HepG2 (cell line): ENCODE data around the gene ZNF546. TPM values are rescaled to one million over a fixed set of nuclear protein-coding genes. Genes with fewer than 3 reads are reported as not detected.

Source experiments
- AKAP8 ChIP-seq: sonication (generic); formaldehyde crosslinking; IDR thresholded peaks from 2 replicates; pipeline ENCODE4 v1.5.1; 2020; ENCODE audit warnings: mild to moderate bottlenecking, missing genetic modification reagents
- CEBPZ ChIP-seq: IDR thresholded peaks from 2 replicates; pipeline ENCODE4 v1.6.1; 2012; ENCODE audit warnings: low read length, improper control_type of control experiment
- FOXM1 ChIP-seq: sonication (generic); formaldehyde crosslinking; IDR thresholded peaks from 2 replicates; pipeline ENCODE4 v1.5.0; 2020; ENCODE audit warnings: missing genetic modification reagents
- HIVEP1 ChIP-seq: sonication (generic); formaldehyde crosslinking; IDR thresholded peaks from 2 replicates; pipeline ENCODE4 v1.4.0; 2020; ENCODE audit warnings: mild to moderate bottlenecking, missing genetic modification reagents
- HNRNPLL ChIP-seq: fragments of 200-400 bp; formaldehyde crosslinking; IDR thresholded peaks from 2 replicates; pipeline ENCODE4 v1.6.1; 2017; ENCODE audit warnings: mild to moderate bottlenecking, low read depth, low read length; ENCODE audit not compliant: poor library complexity, severe bottlenecking
- MTF2 ChIP-seq: sonication (generic); formaldehyde crosslinking; IDR thresholded peaks from 2 replicates; pipeline ENCODE4 v1.5.0; 2020; ENCODE audit warnings: missing genetic modification reagents, borderline replicate concordance
- USF2 ChIP-seq, 2 experiments: sonication (generic) in 1 of 2; formaldehyde crosslinking in 1 of 2; IDR thresholded peaks; 2 replicates each; pipeline versions ENCODE4 v1.5.1 to v1.6.1; 2011 to 2020; ENCODE audit warnings: borderline replicate concordance in 1 of 2, low read depth in 1 of 2, low read length in 1 of 2, mild to moderate bottlenecking in 1 of 2, missing genetic modification reagents in 1 of 2, moderate library complexity in 1 of 2
- ZBTB40 ChIP-seq, 2 experiments: fragments of 450-650 bp in 1 of 2; sonication (generic) in 1 of 2; formaldehyde crosslinking in 1 of 2; IDR thresholded peaks; 2 replicates each; pipeline versions ENCODE4 v1.6.1 to v1.8.0; 2016 to 2022; ENCODE audit warnings: antibody characterized with exemption in 1 of 2, mild to moderate bottlenecking in 1 of 2, missing genetic modification reagents in 1 of 2
- ZFP36 ChIP-seq: fragments of 150-350 bp; IDR thresholded peaks from 2 replicates; pipeline ENCODE4 v1.6.1; 2018; ENCODE audit warnings: borderline replicate concordance, low read length, low read depth; ENCODE audit not compliant: partially characterized antibody
- ZNF543 ChIP-seq: sonication (generic); formaldehyde crosslinking; IDR thresholded peaks from 2 replicates; pipeline ENCODE4 v1.4.0; 2020; ENCODE audit warnings: mild to moderate bottlenecking, missing genetic modification reagents
- ZNF607 ChIP-seq: sonication (generic); formaldehyde crosslinking; IDR thresholded peaks from 2 replicates; pipeline ENCODE4 v1.5.1; 2020; ENCODE audit warnings: missing genetic modification reagents, mild to moderate bottlenecking, borderline replicate concordance
- ZNF772 ChIP-seq: sonication (generic); formaldehyde crosslinking; IDR thresholded peaks from 2 replicates; pipeline ENCODE4 v1.5.0; 2020; ENCODE audit warnings: mild to moderate bottlenecking, missing genetic modification reagents
- ZSCAN31 ChIP-seq: sonication (generic); formaldehyde crosslinking; IDR thresholded peaks from 2 replicates; pipeline ENCODE4 v1.5.0; 2020; ENCODE audit warnings: low read depth, mild to moderate bottlenecking, missing genetic modification reagents
- polyA plus RNA-seq, 8 experiments: library from polyadenylated mRNA; depleted of rRNA in 3 of 8; stranded (reverse) in 7 of 8; unstranded in 1 of 8; fragments of >200 nt; fragmentation: Illumina TruSeq in 4 of 8; extraction: Trizol in 4 of 8; gene quantifications; 2 replicates each; pipeline versions ENCODE4 v1.2.1 to v1.2.3, GENCODE V29; 2011 to 2016; ENCODE audit warnings: low read depth in 4 of 8, missing spikeins in 1 of 8, mixed read lengths in 1 of 8; ENCODE audit not compliant: insufficient read depth in 1 of 8
- total RNA-seq, 5 experiments: library from RNA; depleted of rRNA; stranded (reverse); fragments of >200 nt; fragmentation: Illumina TruSeq; extraction: Trizol; gene quantifications; 2 replicates each; pipeline ENCODE4 v1.2.3, GENCODE V29; 2016; ENCODE audit warnings: low read depth in 1 of 5

ZNF546 gene
- total and polyA plus RNA-seq, 2 of the 13 experiments (the other 11 are each of a cell fraction or from before 2014, with no cell fraction given): 2.2 to 4.1 TPM

GRCh38 chr19:39970675-39971379 lies 26.0 kb upstream of the ZNF546 start, which contains the start of gene PSMC4 (continued):
- peak; percentile 95 for TF ChIP-seq HNRNPLL
- peak; percentile 32; the same call in 1 of the 2 replicates for TF ChIP-seq ZSCAN31 (CRISPR knock-in tag)
- TF ChIP-seq AKAP8 (CRISPR knock-in tag): peak; percentile 44; the same call in 1 of the 2 replicates
- peak; percentile 79 for TF ChIP-seq ZBTB40 (IDR thresholded peaks at IDR 0.05)
- peak; percentile 13 for TF ChIP-seq ZBTB40 (CRISPR knock-in tag; IDR thresholded peaks at IDR 0.05)
- TF ChIP-seq ZNF543 (CRISPR knock-in tag): no peak
- TF ChIP-seq ZNF772 (CRISPR knock-in tag): peak; percentile 84
- TF ChIP-seq FOXM1 (CRISPR knock-in tag): no peak
- TF ChIP-seq ZFP36: no peak
- TF ChIP-seq CEBPZ: no peak
- no peak for TF ChIP-seq USF2 (IDR thresholded peaks at IDR 0.05; ENCODE audit: low read depth, low read length)
- TF ChIP-seq USF2 (CRISPR knock-in tag; IDR thresholded peaks at IDR 0.05; ENCODE audit: borderline replicate concordance): no peak
- TF ChIP-seq HIVEP1 (CRISPR knock-in tag): peak; percentile 65
- TF ChIP-seq ZNF607 (CRISPR knock-in tag): peak; percentile 64; the same call in 1 of the 2 replicates
- no peak for TF ChIP-seq MTF2 (CRISPR knock-in tag)
